ENCODE results near the gene ATG4B.
"Not testable (repeated sequence)": the region's sequence is repeated elsewhere in the genome, so short reads cannot be mapped to it uniquely, and the experiment has no call there.

The ATG4B gene

DNA sequence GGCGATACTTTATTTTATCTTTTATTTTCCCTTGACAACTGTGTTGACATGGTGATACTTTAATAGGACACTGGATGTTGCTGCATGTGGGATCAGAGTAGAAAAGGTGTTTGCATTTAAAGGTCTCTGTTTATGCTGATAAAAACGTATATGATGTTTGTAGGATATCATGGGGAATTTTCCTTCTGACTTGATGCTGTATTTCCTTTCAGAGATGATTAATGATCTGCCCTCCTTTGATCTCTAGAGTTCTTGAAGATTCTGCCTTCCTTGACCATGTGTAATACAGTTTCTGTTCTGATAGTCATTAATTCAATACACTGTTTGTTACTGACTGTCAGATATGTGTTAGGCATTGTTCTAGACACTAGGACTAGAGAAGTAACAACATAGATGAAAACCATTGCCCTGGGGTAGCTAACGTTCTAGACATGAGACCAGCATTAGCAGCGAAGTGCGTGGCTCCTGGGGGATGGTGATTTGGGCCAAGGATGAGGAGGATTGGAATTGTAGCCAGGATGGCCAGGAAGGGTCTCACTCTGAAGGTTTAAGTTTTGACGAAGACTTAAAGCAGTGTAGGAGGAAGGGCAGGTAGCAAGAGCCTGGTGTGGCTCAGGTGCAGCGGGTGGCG lies 2.8 kb downstream of the ATG4B start:
- no peak for DNase-seq (ENCODE audit: low spot score)

DNA sequence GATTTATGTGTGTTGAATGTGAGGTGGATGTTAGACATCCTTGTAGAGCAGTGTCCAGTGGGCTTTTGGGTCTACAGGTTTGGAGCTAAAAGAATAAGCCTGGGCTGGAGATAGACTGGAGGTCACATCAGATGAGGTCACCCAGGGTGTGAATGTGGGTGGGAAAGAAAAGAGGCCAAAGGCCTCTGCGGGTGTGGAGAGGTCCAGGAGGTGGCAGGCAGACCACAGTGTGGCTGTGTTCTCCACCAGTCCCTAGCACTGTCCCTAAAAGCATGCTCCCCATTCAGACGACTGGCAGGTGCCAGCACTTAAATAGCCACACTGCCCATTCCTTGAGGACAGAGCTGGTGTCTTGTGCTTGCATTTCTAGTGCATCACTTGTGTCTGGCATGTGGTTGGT lies 4.1 kb downstream of the ATG4B start:
- no peak for DNase-seq (ENCODE audit: low spot score)

DNA sequence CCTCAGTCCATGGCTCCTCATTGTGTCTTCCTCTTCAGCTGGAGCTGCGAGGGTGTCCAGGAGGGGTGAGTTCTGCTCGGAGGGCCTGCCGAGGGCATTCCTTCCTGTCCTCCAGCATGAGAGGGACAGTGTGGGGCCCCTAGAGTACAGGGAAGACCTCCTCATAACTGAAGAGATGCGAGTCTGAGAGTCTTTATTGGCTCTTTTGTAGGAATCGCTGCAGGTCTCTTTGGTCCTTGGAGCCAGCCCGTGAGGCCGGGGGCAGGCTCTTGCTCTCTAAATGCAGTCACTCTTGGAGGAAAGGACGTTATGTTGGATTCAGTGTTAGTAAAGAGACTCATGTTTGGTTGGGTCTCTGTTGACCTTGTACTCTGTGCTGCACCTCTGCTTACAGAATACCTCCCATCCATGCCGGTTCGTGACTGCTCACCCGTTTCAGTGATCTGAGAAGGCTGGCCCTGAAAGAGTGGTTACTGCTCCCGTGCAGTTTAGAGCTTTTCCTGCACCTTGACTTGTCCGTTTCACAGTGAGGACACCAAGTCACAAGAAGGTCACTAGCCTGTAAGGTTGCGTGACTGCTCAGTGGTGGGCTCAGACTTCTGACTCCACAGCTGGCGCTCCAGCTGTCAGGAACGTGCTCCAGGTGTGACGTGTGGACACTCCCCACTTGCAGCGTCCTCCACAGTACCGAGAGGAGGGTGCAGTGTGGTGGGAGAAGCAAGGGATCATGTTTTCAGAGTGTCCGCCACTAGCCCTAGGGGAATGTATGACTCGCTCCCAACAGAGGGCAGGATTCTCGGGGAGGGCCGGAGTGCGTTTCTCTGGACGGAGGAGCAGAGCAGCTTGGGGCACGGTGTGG lies 7.8 kb downstream of the ATG4B start:
- no peak for DNase-seq (ENCODE audit: low spot score)

DNA sequence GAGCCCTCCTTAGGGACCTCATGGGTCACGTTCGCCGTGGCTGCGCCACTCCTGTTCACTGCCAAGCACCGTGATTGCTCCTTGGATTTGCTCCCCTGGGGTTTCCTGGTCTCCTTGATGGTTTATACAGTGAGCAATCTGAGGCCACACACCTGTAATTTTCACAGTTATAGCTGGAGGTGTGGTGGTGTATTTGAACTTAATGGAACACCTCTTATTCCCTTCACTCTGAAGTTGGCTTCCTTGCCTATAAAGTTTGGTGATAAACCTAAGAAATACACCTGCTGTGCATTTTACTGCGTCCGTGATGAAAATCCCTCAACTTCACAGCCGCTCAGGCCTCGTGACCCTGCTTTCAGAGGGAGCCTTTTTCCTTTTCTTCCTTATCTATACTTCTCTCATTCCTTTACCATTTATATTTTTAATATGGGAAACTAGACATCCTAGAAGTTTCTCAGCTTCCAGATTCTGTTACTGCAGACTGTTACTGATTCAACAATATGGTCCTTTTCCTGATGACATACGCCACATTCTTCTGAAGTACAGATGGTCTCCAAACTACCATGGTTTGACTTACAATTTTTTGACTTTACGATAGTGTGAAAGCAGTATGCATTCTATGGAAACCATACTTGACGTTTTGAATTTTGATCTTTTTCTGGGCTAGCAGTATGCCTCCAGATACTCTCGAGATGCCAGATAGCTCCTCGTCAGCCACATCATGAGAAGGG lies 8.6 kb downstream of the ATG4B start:
- DNase-seq (ENCODE audit: low spot score), result no peak

DNA sequence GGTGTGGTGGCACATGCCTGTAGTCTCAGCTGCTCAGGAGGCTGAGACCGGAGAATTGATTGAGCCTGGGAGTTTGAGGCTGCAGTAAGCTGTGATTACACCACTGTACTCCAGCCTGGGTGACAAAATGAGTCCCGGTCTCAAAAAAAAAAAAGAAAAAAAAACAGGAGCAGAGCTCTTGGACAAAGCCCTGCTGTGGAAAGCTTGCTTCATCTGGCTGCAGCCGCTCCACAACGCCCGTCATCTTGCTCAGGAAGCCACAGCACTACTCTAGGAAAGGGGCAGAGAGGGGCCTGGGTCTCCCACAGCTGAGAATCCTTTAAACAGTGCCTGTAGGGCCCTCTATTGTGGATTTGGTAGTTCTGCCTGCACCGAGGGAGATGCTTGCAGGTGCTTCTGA lies 11.0 kb downstream of the ATG4B start:
- no peak for DNase-seq (ENCODE audit: low spot score)

DNA sequence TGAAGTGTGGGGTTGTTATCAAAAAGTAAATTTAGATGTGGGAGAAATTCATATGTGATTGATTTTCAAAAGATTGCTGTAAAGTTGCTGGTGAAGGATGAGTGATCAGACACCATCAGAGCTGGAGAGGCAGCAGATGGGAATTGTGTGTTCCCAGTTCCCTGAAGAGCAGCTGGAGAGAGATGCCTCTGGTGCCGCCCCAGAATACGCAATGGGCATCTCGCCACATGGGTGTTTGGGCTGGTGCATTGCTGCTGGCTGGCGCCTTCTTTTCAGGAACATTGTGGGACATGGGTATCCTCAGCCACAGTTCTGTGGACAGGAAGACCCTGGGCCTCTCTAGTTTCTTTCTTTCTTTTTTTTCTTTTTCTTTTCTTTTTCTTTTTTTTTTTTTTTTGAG lies 11.9 kb downstream of the ATG4B start:
- DNase-seq (ENCODE audit: low spot score), result no peak

DNA sequence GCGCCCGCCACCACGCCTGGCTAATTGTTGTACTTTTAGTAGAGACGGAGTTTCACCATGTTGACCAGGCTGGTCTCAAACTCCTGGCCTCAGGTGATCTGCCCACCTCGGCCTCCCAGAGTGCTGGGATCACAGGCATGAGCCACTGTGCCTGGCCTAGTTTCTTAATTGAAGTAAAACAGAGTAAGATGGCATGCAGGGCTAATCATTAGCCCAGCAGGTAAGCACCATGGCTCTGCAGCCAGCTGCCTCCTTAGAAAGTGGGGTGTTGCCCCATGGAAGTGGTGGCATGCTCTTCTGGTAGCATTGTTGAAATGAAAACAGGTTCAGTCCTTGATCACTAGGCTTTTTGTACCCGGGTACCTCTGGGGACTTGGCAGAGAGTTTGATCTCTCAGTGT lies 12.4 kb downstream of the ATG4B start:
- DNase-seq (ENCODE audit: low spot score), result no peak

DNA sequence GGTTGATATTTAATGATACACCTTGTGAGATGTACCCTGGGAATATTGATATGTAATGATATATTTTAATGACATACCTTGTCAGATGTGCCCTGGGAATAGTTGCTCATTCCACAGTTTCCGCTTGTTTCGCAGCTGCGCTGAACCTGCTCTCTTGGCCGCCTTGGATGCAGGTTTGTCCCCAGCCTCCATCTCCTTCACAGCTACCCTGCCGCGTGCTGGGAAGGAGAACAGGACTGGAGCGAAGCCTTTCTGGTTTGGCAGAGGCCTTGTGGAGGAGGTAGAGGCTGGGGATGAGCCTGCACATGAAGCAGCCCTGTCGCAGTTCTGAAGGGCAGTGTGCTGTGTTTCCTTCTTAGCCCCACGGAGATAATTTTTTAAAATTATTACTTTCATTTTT lies 14.6 kb downstream of the ATG4B start:
- DNase-seq (ENCODE audit: low spot score), result no peak

DNA sequence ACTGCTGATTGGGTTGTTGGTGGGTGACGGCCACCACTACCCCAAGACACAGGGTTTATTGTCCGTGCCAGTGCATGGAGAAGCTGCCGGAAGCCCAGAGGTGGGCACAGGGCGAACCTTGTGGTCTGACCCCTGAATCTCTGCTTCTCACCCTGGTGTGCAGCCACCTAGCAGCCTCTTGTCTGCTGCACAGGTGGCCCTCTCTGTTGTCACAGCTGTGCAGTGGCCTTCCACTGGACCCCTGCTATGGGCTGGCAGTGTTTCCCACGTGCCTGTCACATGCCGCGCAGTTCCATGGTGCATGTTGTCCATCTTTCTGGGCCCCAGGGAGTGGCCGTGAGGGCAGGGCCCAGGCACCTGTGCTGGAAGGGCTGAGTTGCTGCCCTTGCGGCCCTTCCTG lies 15.2 kb downstream of the ATG4B start:
- no peak for DNase-seq (ENCODE audit: low spot score)

DNA sequence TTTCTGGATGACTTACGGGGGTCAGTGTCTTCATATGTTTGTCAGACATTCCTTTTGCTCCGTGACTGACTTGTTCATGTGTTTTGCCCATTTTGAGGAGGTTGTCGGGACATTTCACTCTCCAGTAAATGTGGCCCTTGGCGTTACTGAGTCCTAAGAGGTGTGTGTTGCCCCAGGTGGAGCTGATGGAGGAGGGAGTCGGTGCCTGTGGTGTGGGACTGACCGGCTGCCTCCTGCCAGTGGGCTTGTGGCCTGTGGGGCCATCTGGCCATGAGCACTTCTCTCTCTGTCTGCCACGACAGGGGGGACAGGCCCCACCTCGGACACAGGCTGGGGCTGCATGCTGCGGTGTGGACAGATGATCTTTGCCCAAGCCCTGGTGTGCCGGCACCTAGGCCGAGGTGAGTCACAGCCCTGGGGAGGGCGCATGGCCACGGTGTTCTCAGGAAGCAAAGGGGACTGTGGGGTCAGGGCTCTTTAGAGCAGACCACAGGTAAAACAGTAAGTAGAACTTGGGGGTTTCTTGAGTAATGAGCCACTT lies 15.8 kb downstream of the ATG4B start:
- DNase-seq (ENCODE audit: low spot score), result no peak

DNA sequence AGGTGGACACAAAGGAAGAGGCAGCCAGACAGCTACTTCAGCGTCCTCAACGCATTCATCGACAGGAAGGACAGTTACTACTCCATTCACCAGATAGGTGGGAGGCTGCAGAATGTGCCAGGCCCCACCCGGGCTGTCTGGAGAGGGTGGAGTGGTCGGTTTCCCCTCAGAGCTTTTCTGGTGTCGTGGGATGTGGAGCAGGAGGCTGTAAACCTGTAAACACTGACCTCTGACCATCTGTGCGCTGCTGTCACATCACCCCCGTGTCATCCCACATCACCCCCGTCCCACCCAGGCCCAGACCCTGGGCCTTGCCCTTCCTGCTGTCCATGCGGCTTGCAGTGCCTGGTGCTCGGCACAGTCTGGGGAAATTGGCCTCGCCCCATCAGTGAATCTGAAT lies 17.1 kb downstream of the ATG4B start:
- no peak for DNase-seq (ENCODE audit: low spot score)

DNA sequence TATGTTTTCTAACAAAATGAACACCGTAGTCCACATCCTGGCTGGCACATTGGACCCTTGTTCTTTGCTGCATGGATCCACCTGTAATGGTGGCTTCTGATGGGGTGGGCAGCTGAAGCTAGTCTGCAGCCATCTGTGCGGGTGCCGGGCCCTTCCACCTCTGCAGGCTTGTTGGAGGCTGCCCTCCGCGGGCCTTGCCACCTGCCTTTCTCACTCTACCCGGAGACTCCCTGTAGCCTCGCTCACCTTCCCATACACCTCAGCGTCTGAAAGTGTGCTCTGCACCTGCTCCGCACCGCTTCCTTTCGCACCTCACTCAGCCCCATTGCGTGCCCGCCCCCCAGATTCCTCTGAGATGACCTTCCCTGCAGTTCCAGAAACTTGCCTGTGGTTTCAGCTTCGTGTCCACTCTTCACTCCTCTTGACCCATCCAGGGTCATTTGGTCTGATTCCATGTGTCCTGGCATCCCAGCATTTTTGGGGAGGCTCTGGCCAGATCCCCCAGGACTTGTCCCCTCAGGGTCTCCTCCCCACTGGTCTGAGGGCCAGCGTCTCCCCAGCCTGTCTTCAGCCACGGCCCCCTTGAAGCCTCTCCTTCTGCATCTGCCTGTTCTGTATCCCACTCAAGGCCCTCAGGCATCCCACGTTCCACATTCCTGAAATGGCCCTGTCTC lies 18.2 kb downstream of the ATG4B start:
- no peak for DNase-seq (ENCODE audit: low spot score)

DNA sequence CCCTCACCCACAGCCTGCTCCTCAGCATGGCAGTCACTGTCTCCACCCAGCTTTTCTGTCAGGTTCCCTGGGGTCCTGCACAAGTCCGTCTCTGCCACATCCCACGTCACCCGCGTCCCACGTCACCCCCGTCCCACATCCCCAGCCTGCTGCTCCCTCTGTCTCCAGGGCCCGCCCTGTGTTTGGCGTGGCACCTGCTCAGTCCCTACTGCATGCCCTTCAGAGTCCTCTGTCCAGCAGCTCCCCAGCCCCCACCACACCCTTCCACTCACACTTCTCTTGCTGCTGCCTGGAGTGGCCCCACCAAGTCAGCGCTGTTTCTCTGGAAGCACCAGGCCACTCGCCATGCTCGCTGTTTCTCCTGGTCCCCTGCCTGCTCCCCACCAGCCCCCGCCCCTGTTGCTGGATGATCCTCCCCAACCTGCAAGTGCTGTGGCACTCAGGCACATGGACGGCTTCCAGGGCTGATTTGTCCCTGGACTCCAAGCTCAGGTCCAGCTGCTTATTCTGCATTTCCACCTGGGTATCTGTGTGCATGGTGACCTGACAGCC lies 18.8 kb downstream of the ATG4B start:
- no peak for DNase-seq (ENCODE audit: low spot score)

DNA sequence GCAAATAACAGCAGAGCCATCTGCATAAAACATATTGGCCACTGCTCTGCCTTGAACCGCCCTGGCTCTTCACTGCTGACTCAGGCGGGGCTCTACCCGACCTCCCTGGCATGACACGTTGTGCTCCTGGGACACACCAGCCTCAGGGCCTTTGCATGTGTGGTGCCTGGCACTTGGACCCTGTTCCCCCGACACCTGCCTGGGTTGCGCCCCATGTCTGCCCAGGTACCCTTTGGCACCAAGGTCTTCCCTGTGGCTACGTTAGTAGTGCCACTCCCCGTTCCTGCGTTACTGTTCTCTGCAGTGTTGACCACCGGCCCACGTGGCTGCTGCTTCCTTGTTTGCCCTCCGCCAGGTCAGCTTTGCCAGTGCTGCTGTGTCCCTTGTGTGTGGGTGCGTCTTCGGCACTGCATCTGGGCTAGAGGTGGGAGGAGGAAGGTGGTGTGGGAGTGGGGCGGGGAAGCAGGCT lies 20.3 kb downstream of the ATG4B start:
- no peak for DNase-seq (ENCODE audit: low spot score)

DNA sequence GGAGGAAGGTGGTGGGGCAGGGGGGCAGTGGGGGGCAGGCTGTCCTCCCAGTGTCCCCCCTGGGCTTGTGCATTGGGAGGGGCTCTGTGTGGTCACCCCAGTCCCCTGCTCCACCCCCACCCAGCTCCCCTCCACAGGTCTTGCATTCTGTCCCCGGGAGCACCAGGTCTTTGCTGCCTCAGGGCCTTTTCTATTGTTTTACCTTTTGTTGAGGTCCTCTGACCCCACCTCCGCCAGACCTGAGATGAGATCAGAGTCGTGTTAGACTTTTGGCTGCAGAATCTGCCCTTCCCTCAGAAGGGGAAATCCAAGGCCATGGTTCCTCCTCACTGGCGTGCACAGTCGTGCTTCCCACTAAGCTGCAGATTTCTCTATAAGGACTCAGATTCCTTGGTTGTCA lies 20.8 kb downstream of the ATG4B start:
- DNase-seq (ENCODE audit: low spot score), result no peak

DNA sequence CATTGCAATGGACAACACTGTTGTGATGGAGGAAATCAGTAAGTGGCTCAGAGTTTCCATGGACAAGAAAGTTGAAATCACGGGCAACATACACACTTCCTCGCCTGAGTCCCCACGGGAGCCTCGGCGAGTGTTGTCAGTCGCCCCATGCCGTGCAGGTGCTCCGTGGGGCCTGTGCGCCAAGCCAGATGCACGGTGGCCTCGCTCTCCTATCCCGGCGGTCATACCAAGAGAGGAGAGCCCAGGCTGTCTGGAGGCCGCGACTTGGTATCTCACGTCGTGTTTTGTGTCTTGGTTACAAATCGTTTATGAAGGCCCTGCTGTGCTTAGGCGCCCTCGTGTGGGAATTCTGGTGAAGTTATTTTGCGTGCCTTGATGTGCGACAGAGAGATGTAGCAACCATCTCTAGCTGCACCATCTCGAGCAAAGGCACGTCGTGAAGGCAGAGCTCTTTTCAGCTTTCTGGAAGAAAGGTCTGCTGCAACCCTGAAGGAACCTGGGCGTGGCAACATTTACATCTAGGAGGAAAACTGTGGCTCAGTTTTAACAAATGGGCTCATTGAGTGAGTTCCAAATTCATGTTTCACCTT lies 21.8 kb downstream of the ATG4B start:
- DNase-seq (ENCODE audit: low spot score), result peak; percentile 74

DNA sequence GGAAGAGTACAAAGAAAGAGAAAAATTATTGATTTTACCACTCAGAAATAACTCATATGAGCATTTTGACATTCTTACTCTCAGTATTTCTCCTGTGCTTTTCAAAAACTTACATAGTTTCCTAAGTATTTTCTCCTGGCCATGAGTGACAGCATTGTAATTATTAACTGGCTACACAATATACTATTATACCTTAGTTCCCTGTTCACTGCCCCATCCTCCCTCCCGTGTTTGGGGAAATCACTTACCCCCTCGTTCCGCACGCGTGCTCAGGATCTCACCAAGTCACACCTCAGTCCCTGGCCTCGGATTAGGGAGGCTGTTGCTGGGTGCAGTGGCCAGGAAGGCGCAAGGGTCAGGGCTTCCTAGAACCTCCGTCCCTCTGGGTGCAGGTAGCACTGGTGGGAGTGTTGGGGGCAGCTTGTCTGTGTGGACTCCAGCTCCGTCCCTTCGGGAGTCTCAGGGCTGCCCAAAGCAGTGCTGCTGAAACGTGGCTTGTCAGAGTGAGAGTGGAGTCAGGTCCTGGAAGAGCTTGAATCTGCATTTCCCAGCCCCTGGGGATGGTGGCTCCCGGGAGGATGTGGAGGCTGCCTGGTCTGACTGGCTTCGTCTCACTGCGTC lies 23.2 kb downstream of the ATG4B start:
- DNase-seq (ENCODE audit: low spot score), result no peak

DNA sequence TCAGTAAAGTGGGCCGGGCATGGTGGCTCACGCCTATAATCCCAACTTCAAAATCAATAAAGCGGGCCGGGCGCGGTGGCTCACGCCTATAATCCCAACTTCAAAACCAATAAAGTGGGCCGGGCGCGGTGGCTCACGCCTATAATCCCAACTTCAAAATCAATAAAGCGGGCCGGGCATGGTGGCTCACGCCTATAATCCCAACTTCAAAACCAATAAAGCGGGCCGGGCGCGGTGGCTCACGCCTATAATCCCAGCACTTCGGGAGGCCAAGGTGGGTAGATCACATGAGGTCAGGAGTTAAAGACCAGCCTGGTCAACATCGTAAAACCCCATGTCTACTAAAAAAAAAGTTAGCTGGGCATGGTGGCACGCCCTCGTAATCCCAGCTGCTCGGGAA lies 25.2 kb downstream of the ATG4B start:
- not testable (repeated sequence) for DNase-seq (ENCODE audit: low spot score)

DNA sequence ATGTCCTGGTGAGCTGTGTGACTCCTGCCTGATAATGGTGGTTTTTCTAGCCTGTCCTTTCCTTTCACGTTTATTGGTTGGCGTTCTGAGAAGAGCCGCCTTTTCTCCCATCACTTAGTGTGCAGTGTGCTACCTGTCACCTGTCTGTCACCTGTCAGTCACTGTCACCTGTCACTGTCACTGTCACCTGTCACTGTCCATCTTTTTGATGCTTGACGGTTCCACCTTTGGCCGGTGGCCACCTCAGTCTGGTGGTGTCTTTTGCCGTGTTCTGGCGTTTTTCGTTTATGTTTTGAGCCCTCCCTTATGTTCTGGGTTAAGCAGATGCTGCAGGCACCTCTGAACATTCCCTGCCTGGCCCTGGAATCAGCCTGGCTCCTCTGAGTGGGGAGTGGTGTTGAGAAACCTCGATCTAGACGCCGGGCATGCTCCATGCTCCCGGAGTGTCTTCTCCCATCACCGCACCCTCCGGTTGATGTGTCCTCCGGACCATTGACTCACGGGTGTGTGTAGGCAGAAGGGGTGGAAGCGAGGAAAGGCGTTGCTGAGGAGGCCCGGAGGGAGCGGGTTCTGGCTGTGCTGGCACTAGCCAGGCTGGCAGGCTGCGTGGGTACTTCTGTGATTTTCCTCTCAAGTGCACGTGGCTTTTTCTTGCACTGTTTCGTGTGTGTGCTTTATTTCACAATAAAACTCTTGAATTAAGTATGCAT lies 28.4 kb downstream of the ATG4B start:
- DNase-seq (ENCODE audit: low spot score), result no peak
